ENCODE data around the gene KIAA1755. TPM values are rescaled to one million over a fixed set of nuclear protein-coding genes. Genes with fewer than 3 reads are reported as not detected.

KIAA1755 gene
- total RNA-seq, 3 donors from 2014 or later (not counting 1 experiment from before 2014, with no cell fraction given) = not detected

DNA sequence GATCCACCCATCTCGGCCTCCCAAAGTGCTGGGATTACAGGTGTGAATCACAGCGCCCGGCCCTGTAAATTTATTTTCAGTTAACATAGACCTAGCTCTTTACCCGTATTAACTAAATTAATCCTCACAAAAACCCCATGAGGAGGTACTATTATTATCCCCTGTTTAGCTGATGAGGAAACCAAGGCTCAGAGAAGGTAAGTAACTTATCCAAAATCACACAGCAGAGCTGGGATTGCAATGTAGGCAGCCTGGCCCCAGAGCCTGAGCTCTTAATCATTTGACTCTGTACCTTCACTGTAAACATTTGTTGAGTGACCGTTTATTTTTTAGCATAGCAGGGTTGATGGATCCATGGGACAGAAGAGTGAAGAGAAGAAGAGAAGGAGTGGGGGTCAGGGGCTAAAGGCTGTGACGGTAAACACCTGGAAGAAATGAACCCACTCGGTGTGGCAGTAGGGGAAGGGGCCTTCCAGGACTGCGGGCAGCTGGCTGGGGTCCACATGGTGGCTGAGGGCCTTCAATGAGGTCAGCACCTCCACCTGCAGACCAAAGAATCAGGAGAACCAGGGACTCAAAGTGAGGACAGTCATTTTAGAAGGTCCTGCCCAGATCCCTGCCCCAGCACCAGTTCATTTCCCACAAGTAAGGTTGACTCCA, 35.2 kb downstream of the KIAA1755 start:
- Mint-ChIP-seq H3K36me3 (no peaks in the 10 kb centered on the region), H3K4me1 (peaks cover 19 to 23% of the 10 kb centered on the region in 2 donors), H3K9me3 (no peaks in the 10 kb centered on the region), H3K27ac (no peak overlapping the region), H3K27me3 (ENCODE audit: low read depth in 2 of 2) (no peaks in the 10 kb centered on the region), H3K4me3 (no peak overlapping the region)
- no peaks in the 10 kb centered on the region for H3K9me3 ChIP-seq (ENCODE audit: control insufficient read depth, insufficient read depth, low read length)
- no peaks in the 10 kb centered on the region for H3K27me3 ChIP-seq (ENCODE audit: control insufficient read depth, insufficient read depth, low read length)
- intact Hi-C loops (cut with micrococcal nuclease) = no loop called here
- no peaks in the 10 kb centered on the region for H3K36me3 ChIP-seq (ENCODE audit: control insufficient read depth, insufficient read depth, low read length)
- peaks cover 6% of the 10 kb centered on the region for H3K4me1 ChIP-seq (ENCODE audit: control insufficient read depth, insufficient read depth, low read length)
- DNase-seq (no peak), ATAC-seq (no peak)
- H3K27ac ChIP-seq (ENCODE audit: low read length) = no peak overlapping the region
- no peak overlapping the region for H3K4me3 ChIP-seq (ENCODE audit: low read length)
- TF ChIP-seq, protein P1, sequence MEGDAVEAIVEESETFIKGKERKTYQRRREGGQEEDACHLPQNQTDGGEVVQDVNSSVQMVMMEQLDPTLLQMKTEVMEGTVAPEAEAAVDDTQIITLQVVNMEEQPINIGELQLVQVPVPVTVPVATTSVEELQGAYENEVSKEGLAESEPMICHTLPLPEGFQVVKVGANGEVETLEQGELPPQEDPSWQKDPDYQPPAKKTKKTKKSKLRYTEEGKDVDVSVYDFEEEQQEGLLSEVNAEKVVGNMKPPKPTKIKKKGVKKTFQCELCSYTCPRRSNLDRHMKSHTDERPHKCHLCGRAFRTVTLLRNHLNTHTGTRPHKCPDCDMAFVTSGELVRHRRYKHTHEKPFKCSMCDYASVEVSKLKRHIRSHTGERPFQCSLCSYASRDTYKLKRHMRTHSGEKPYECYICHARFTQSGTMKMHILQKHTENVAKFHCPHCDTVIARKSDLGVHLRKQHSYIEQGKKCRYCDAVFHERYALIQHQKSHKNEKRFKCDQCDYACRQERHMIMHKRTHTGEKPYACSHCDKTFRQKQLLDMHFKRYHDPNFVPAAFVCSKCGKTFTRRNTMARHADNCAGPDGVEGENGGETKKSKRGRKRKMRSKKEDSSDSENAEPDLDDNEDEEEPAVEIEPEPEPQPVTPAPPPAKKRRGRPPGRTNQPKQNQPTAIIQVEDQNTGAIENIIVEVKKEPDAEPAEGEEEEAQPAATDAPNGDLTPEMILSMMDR (IDR thresholded peaks at IDR 0.05) = no peak
- 88% methylated on average over 7 of the region's 8 CpGs for WGBS (ENCODE audit: insufficient coverage)

DNA sequence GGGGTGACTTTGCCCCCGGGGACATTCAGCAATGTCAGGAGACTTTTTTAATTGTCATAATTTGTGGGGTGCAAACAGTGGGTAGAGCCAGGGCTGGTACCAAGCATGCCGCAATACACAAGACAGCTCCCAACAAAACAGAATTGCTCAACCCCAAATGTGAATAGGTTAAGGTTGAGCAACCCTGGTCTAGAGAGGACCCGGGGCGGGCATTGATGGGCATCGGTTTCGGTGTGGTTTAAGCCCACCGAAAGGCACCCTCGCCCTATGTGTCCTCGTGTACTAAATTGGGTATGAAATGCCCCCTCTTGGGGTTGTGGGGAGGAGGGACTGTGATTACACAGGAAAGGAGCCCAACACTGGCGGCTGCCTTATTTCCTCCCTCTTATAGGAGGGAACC, 36.0 kb downstream of the KIAA1755 start:
- H3K4me1 ChIP-seq (ENCODE audit: control insufficient read depth, insufficient read depth, low read length) = peaks cover 6% of the 10 kb centered on the region
- H3K27me3 ChIP-seq (ENCODE audit: control insufficient read depth, insufficient read depth, low read length) = no peaks in the 10 kb centered on the region
- no peak overlapping the region for H3K27ac ChIP-seq (ENCODE audit: low read length)
- TF ChIP-seq, protein P1 (IDR thresholded peaks at IDR 0.05) = no peak
- Mint-ChIP-seq H3K9me3 (no peaks in the 10 kb centered on the region), H3K4me1 (peaks cover 19 to 23% of the 10 kb centered on the region in 2 donors), H3K27ac (peak overlapping the region in 1 of 2 donors; percentile 25), H3K4me3 (no peak overlapping the region), H3K36me3 (no peaks in the 10 kb centered on the region), H3K27me3 (ENCODE audit: low read depth in 2 of 2) (no peaks in the 10 kb centered on the region)
- DNase-seq = no peak
- H3K9me3 ChIP-seq (ENCODE audit: control insufficient read depth, insufficient read depth, low read length) = no peaks in the 10 kb centered on the region
- ATAC-seq = peak in 1 of 3 donors; percentile 62
- whole genome bisulfite sequencing (ENCODE audit: insufficient coverage) = 51% methylated on average over 9 of the region's 10 CpGs
- no peak overlapping the region for H3K4me3 ChIP-seq (ENCODE audit: low read length)
- no peaks in the 10 kb centered on the region for H3K36me3 ChIP-seq (ENCODE audit: control insufficient read depth, insufficient read depth, low read length)
- intact Hi-C loops (cut with micrococcal nuclease) = loop anchor here (5.0 kb wide), 1 partner anchor 152 kb away; no protein-coding TSS in a partner anchor

DNA sequence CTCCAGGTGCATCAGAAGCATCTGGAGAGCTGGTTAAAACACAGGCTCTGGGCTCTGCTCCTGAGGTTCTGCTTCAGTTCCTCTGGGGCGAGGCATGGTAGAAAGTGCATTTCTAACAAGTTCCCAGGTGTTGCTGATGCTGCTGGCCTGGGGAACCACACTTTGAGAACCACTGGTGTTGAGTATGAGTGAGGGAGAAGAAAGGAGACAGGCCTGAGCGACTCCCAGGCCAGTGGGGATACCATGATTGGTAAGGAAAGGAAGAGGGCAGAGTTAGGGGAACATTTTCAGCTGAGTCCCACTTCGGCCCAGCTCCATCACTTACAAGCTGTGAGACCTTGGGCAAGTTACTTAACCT, 36.8 kb downstream of the KIAA1755 start:
- Histone ChIP-seq H3K4me3 (ENCODE audit: low read length) (no peak overlapping the region), H3K36me3 (ENCODE audit: control insufficient read depth, insufficient read depth, low read length) (no peaks in the 10 kb centered on the region), H3K27ac (ENCODE audit: low read length) (no peak overlapping the region), H3K27me3 (ENCODE audit: control insufficient read depth, insufficient read depth, low read length) (no peaks in the 10 kb centered on the region), H3K9me3 (ENCODE audit: control insufficient read depth, insufficient read depth, low read length) (no peaks in the 10 kb centered on the region), H3K4me1 (ENCODE audit: control insufficient read depth, insufficient read depth, low read length) (peaks cover 6% of the 10 kb centered on the region)
- TF ChIP-seq, protein P1 (IDR thresholded peaks at IDR 0.05) = no peak
- Mint-ChIP-seq H3K27ac (peak overlapping the region in 1 of 2 donors; percentile 25), H3K27me3 (ENCODE audit: low read depth in 2 of 2) (no peaks in the 10 kb centered on the region), H3K4me3 (no peak overlapping the region), H3K36me3 (no peaks in the 10 kb centered on the region), H3K9me3 (no peaks in the 10 kb centered on the region), H3K4me1 (peaks cover 19 to 23% of the 10 kb centered on the region in 2 donors)
- intact Hi-C loops (cut with micrococcal nuclease) = loop anchor here (5.0 kb wide), 1 partner anchor 151 kb away; no protein-coding TSS in a partner anchor
- no peak for ATAC-seq
- 76% methylated on average over 3 of the region's 3 CpGs for WGBS (ENCODE audit: insufficient coverage)
- no peak for DNase-seq
